HepG2 (cell line): ENCODE results near the gene MORN3. TPM values are rescaled to one million over a fixed set of nuclear protein-coding genes. Genes with fewer than 3 reads are reported as not detected.

Experiments used
- FOXC1 ChIP-seq: sonication (generic); formaldehyde crosslinking; IDR thresholded peaks from 2 replicates; pipeline ENCODE4 v1.8.0; 2022; ENCODE audit warnings: mild to moderate bottlenecking, missing genetic modification reagents, borderline replicate concordance
- HNF4G ChIP-seq, 2 experiments: sonication (generic) in 1 of 2; formaldehyde crosslinking in 1 of 2; IDR thresholded peaks; 2 replicates each; pipeline versions ENCODE4 v1.4.0 to v1.6.1; 2011 to 2020; ENCODE audit warnings: borderline replicate concordance in 2 of 2, low read depth in 2 of 2, mild to moderate bottlenecking in 2 of 2, low read length in 1 of 2, missing genetic modification reagents in 1 of 2, moderate library complexity in 1 of 2
- MAFK ChIP-seq, 2 experiments: IDR thresholded peaks in 1 of 2; conservative IDR thresholded peaks in 1 of 2; 2 replicates each; pipeline ENCODE4 v1.6.1; 2011; ENCODE audit warnings: improper control_type of control experiment in 2 of 2, low read length in 2 of 2
- NFE2L1 ChIP-seq: sonication (generic); formaldehyde crosslinking; IDR thresholded peaks from 2 replicates; pipeline ENCODE4 v1.4.0; 2020; ENCODE audit warnings: missing genetic modification reagents, mild to moderate bottlenecking, borderline replicate concordance
- PRMT3 ChIP-seq: sonication (generic); formaldehyde crosslinking; IDR thresholded peaks from 2 replicates; pipeline ENCODE4 v1.8.1; 2022; ENCODE audit warnings: low read depth, mild to moderate bottlenecking, moderate library complexity, missing genetic modification reagents, borderline replicate concordance
- RFX3 ChIP-seq: IDR thresholded peaks from 2 replicates; pipeline ENCODE4 v1.6.1; 2016; ENCODE audit warnings: missing biosample characterization, missing genetic modification reagents
- ZMYM4 ChIP-seq: sonication (generic); formaldehyde crosslinking; IDR thresholded peaks from 2 replicates; pipeline ENCODE4 v1.8.1; 2023; ENCODE audit warnings: mild to moderate bottlenecking, missing genetic modification reagents
- ZNF615 ChIP-seq: sonication (generic); formaldehyde crosslinking; IDR thresholded peaks from 2 replicates; pipeline ENCODE4 v1.5.0; 2020; ENCODE audit warnings: mild to moderate bottlenecking, missing genetic modification reagents, borderline replicate concordance
- ZNF775 ChIP-seq: sonication (generic); formaldehyde crosslinking; IDR thresholded peaks from 2 replicates; pipeline ENCODE4 v1.4.0; 2020; ENCODE audit warnings: missing genetic modification reagents, mild to moderate bottlenecking, moderate library complexity, borderline replicate concordance
- polyA plus RNA-seq, 8 experiments: library from polyadenylated mRNA; depleted of rRNA in 3 of 8; stranded (reverse) in 7 of 8; unstranded in 1 of 8; fragments of >200 nt; fragmentation: Illumina TruSeq in 4 of 8; extraction: Trizol in 4 of 8; gene quantifications; 2 replicates each; pipeline versions ENCODE4 v1.2.1 to v1.2.3, GENCODE V29; 2011 to 2016; ENCODE audit warnings: low read depth in 4 of 8, missing spikeins in 1 of 8, mixed read lengths in 1 of 8; ENCODE audit not compliant: insufficient read depth in 1 of 8
- total RNA-seq, 5 experiments: library from RNA; depleted of rRNA; stranded (reverse); fragments of >200 nt; fragmentation: Illumina TruSeq; extraction: Trizol; gene quantifications; 2 replicates each; pipeline ENCODE4 v1.2.3, GENCODE V29; 2016; ENCODE audit warnings: low read depth in 1 of 5
- TF ChIP-seq, protein P1 (sequence below): sonication (generic); formaldehyde crosslinking; IDR thresholded peaks from 2 replicates; pipeline ENCODE4 v1.4.0; 2020; ENCODE audit warnings: missing genetic modification reagents
- TF ChIP-seq, protein P2 (sequence below): sonication (generic); formaldehyde crosslinking; conservative IDR thresholded peaks from 2 replicates; pipeline ENCODE4 v1.4.0; 2020; ENCODE audit warnings: missing genetic modification reagents
- TF ChIP-seq, protein P3 (sequence below): IDR thresholded peaks from 2 replicates; pipeline ENCODE4 v1.6.1; 2016; ENCODE audit warnings: missing genetic modification reagents, missing compliant biosample characterization
- TF ChIP-seq, protein P4 (sequence below): sonication (generic); formaldehyde crosslinking; IDR thresholded peaks from 2 replicates; pipeline ENCODE4 v1.4.0; 2020; ENCODE audit warnings: missing genetic modification reagents, mild to moderate bottlenecking, borderline replicate concordance
- TF ChIP-seq, protein P5 (sequence below): sonication (generic); formaldehyde crosslinking; IDR thresholded peaks from 2 replicates; pipeline ENCODE4 v1.4.0; 2020; ENCODE audit warnings: missing genetic modification reagents

Gene MORN3
- total and polyA plus RNA-seq, 2 of the 13 experiments (the other 11 are each of a cell fraction or from before 2014, with no cell fraction given) = 1.1 to 2.0 TPM

DNA sequence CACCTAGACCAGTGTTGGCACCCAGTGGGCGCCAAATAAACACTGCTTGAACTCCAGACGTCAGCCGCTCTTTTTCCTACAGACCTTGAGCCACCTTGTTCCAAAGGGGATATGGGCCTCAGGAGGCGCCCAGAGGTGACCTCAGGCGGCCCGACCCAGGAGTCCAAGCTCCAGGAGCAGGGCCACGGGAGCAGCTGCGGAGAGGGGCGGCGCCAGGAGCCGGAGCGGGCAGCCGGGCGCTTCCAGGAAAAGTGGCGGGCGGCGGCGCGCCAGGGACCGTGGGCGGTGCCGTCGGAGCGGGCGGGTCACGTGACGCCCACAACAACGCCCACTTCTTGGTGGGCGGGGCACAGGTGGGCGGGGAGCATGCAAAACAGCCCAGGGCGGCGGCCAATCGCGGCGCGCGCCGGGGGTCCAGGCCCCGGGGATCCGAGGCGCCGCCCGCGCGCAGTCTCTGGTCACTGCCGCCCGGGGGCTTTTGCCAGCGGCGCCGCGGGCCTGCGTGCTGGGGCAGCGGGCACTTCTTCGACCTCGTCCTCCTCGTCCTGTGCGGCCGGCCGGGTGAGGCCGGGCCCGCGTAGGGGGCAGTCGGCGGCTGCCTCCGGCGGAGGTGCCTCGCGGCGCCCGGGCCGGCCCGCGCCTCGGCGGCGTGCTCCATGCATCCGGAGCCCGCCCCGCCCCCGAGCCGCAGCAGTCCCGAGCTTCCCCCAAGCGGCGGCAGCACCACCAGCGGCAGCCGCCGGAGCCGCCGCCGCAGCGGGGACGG lies 43.2 kb downstream of the MORN3 start, which contains the start of gene ORAI1 (continued):
- TF ChIP-seq, protein P1, sequence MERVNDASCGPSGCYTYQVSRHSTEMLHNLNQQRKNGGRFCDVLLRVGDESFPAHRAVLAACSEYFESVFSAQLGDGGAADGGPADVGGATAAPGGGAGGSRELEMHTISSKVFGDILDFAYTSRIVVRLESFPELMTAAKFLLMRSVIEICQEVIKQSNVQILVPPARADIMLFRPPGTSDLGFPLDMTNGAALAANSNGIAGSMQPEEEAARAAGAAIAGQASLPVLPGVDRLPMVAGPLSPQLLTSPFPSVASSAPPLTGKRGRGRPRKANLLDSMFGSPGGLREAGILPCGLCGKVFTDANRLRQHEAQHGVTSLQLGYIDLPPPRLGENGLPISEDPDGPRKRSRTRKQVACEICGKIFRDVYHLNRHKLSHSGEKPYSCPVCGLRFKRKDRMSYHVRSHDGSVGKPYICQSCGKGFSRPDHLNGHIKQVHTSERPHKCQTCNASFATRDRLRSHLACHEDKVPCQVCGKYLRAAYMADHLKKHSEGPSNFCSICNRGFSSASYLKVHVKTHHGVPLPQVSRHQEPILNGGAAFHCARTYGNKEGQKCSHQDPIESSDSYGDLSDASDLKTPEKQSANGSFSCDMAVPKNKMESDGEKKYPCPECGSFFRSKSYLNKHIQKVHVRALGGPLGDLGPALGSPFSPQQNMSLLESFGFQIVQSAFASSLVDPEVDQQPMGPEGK (CRISPR knock-in tag) = peak; percentile 56
- TF ChIP-seq, protein P2, sequence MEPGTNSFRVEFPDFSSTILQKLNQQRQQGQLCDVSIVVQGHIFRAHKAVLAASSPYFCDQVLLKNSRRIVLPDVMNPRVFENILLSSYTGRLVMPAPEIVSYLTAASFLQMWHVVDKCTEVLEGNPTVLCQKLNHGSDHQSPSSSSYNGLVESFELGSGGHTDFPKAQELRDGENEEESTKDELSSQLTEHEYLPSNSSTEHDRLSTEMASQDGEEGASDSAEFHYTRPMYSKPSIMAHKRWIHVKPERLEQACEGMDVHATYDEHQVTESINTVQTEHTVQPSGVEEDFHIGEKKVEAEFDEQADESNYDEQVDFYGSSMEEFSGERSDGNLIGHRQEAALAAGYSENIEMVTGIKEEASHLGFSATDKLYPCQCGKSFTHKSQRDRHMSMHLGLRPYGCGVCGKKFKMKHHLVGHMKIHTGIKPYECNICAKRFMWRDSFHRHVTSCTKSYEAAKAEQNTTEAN = 0 out of 2 replicates have a peak, but pooled peaks have one; percentile 29
- TF ChIP-seq, protein P3, sequence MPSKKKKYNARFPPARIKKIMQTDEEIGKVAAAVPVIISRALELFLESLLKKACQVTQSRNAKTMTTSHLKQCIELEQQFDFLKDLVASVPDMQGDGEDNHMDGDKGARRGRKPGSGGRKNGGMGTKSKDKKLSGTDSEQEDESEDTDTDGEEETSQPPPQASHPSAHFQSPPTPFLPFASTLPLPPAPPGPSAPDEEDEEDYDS (CRISPR knock-in tag) = peak; percentile 65; the same call in 1 of the 2 replicates
- peak; percentile 15; the same call in 1 of the 2 replicates for TF ChIP-seq ZMYM4
- no peak for TF ChIP-seq ZNF615
- TF ChIP-seq, protein P4, sequence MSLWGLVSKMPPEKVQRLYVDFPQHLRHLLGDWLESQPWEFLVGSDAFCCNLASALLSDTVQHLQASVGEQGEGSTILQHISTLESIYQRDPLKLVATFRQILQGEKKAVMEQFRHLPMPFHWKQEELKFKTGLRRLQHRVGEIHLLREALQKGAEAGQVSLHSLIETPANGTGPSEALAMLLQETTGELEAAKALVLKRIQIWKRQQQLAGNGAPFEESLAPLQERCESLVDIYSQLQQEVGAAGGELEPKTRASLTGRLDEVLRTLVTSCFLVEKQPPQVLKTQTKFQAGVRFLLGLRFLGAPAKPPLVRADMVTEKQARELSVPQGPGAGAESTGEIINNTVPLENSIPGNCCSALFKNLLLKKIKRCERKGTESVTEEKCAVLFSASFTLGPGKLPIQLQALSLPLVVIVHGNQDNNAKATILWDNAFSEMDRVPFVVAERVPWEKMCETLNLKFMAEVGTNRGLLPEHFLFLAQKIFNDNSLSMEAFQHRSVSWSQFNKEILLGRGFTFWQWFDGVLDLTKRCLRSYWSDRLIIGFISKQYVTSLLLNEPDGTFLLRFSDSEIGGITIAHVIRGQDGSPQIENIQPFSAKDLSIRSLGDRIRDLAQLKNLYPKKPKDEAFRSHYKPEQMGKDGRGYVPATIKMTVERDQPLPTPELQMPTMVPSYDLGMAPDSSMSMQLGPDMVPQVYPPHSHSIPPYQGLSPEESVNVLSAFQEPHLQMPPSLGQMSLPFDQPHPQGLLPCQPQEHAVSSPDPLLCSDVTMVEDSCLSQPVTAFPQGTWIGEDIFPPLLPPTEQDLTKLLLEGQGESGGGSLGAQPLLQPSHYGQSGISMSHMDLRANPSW (CRISPR knock-in tag) = no peak
- no peak for TF ChIP-seq NFE2L1
- TF ChIP-seq RFX3 (CRISPR knock-in tag) = no peak
- peak; percentile 57; the same call in 1 of the 2 replicates for TF ChIP-seq PRMT3 (CRISPR knock-in tag)
- TF ChIP-seq MAFK (conservative IDR thresholded peaks at IDR 0.05 in 1 of 2, IDR thresholded peaks at IDR 0.05 in 1 of 2; ENCODE audit: low read length in 2 of 2) = no peak
- TF ChIP-seq, protein P5, sequence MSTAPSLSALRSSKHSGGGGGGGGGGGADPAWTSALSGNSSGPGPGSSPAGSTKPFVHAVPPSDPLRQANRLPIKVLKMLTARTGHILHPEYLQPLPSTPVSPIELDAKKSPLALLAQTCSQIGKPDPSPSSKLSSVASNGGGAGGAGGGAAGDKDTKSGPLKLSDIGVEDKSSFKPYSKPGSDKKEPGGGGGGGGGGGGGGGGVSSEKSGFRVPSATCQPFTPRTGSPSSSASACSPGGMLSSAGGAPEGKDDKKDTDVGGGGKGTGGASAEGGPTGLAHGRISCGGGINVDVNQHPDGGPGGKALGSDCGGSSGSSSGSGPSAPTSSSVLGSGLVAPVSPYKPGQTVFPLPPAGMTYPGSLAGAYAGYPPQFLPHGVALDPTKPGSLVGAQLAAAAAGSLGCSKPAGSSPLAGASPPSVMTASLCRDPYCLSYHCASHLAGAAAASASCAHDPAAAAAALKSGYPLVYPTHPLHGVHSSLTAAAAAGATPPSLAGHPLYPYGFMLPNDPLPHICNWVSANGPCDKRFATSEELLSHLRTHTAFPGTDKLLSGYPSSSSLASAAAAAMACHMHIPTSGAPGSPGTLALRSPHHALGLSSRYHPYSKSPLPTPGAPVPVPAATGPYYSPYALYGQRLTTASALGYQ (CRISPR knock-in tag) = peak; percentile 72
- peak; percentile 45; the same call in 1 of the 2 replicates for TF ChIP-seq HNF4G (IDR thresholded peaks at IDR 0.05; ENCODE audit: borderline replicate concordance, low read depth, low read length)
- no peak for TF ChIP-seq HNF4G (CRISPR knock-in tag; IDR thresholded peaks at IDR 0.05; ENCODE audit: borderline replicate concordance, low read depth)
- no peak for TF ChIP-seq ZNF775 (CRISPR knock-in tag)
- 0 out of 2 replicates have a peak, but pooled peaks have one; percentile 20 for TF ChIP-seq FOXC1
